HG03135 (cell line): Measurements from ENCODE around the gene HRNR.
"Not testable (repeated sequence)": the region's sequence is repeated elsewhere in the genome, so short reads cannot be mapped to it uniquely, and the experiment has no call there.

Experiments
- ATAC-seq: cut with Tn5 transposase; IDR thresholded peaks from one replicate; pipeline ENCODE4 v1.9.1; 2021; ENCODE audit warnings: mild to moderate bottlenecking, moderate library complexity; ENCODE audit not compliant: unreplicated experiment

The HRNR gene

GRCh38 chr1:152224093-152224492 lies at the start of gene HRNR:
Gene HRNR (minus strand): TSS chr1:152224193. CDS start chr1:152223253, 940 bp downstream.
- no peak for ATAC-seq

GRCh38 chr1:152256394-152256793 lies 32.4 kb upstream of the HRNR start:
- not testable (repeated sequence) for ATAC-seq

- ATAC-seq: no peak
Measured at GRCh38 chr1:152252157-152252556, 28.2 kb upstream of the HRNR start.

- no peak for ATAC-seq
Measured at GRCh38 chr1:152251391-152251790, 27.4 kb upstream of the HRNR start.

- ATAC-seq: no peak
Measured at GRCh38 chr1:152247316-152247715, 23.3 kb upstream of the HRNR start.

- ATAC-seq: no peak
Measured at GRCh38 chr1:152244576-152245273, 20.7 kb upstream of the HRNR start.

- ATAC-seq: no peak
Measured at GRCh38 chr1:152237093-152237492, 13.1 kb upstream of the HRNR start.

GRCh38 chr1:152228831-152229230 lies 4.8 kb upstream of the HRNR start:
- no peak for ATAC-seq

GRCh38 chr1:152227310-152227928 lies 3.4 kb upstream of the HRNR start:
- ATAC-seq: no peak

GRCh38 chr1:152225678-152226077 lies 1.7 kb upstream of the HRNR start:
- no peak for ATAC-seq

- ATAC-seq: no peak
Measured at GRCh38 chr1:152220166-152221163, 3.5 kb downstream of the HRNR start.

GRCh38 chr1:152219438-152219837 lies 4.6 kb downstream of the HRNR start:
- ATAC-seq: not testable (repeated sequence)

- no peak for ATAC-seq
Measured at GRCh38 chr1:152218762-152219436, 5.1 kb downstream of the HRNR start.

GRCh38 chr1:152215604-152216003 lies 8.4 kb downstream of the HRNR start:
- ATAC-seq: not testable (repeated sequence)

- ATAC-seq: not testable (repeated sequence)
Measured at GRCh38 chr1:152214911-152215310, 9.1 kb downstream of the HRNR start.

GRCh38 chr1:152198982-152199381 lies 25.0 kb downstream of the HRNR start:
- no peak for ATAC-seq

GRCh38 chr1:152197361-152197941 lies 26.5 kb downstream of the HRNR start:
- no peak for ATAC-seq

- no peak for ATAC-seq
Measured at GRCh38 chr1:152191711-152192110, 32.3 kb downstream of the HRNR start.

- ATAC-seq: no peak
Measured at GRCh38 chr1:152191260-152191659, 32.7 kb downstream of the HRNR start.

GRCh38 chr1:152190589-152190988 lies 33.4 kb downstream of the HRNR start:
- no peak for ATAC-seq
